SK-N-SH treated with all-trans-retinoic acid at 6 μM for 48 hours (cell line): ENCODE measurements around the gene CUBN.

Experiments used
- ATAC-seq: fragments of 200-7000 bp; cut with Tn5 transposase; 3 replicates; pipeline ENCODE4 v1.9.1; 2020; ENCODE audit warnings: mild to moderate bottlenecking, moderate library complexity
- ARNTL ChIP-seq: fragments of 450-650 bp; formaldehyde crosslinking; IDR thresholded peaks from 2 replicates; pipeline ENCODE4 v1.5.0; 2020; ENCODE audit warnings: low read depth, mild to moderate bottlenecking, moderate library complexity, borderline replicate concordance
- BACH2 ChIP-seq: fragments of 250-450 bp; sonication (Bioruptor Pico); IDR thresholded peaks from 2 replicates; pipeline ENCODE4 v1.9.0; 2021; ENCODE audit warnings: mild to moderate bottlenecking, borderline replicate concordance
- CSDC2 ChIP-seq: fragments of 250-450 bp; sonication (Bioruptor Pico); IDR thresholded peaks from 2 replicates; pipeline ENCODE4 v1.5.0; 2020; ENCODE audit warnings: mild to moderate bottlenecking, moderate library complexity
- ESRRG ChIP-seq: fragments of 250-450 bp; sonication (Bioruptor Pico); IDR thresholded peaks from 2 replicates; pipeline ENCODE4 v1.6.1; 2021; ENCODE audit warnings: mild to moderate bottlenecking
- GLIS3 ChIP-seq: fragments of 250-450 bp; sonication (Bioruptor Pico); IDR thresholded peaks from 2 replicates; pipeline ENCODE4 v1.5.0; 2020; ENCODE audit warnings: mild to moderate bottlenecking, moderate library complexity
- OSR1 ChIP-seq: fragments of 250-450 bp; sonication (Bioruptor Pico); IDR thresholded peaks from 2 replicates; pipeline ENCODE4 v1.8.0; 2022; ENCODE audit warnings: moderate library complexity, mild to moderate bottlenecking, inconsistent platforms
- PPARA ChIP-seq: fragments of 250-450 bp; sonication (Bioruptor Pico); IDR thresholded peaks from 2 replicates; pipeline ENCODE4 v1.5.0; 2020; ENCODE audit warnings: mild to moderate bottlenecking, borderline replicate concordance
- RARB ChIP-seq: fragments of 250-450 bp; sonication (Bioruptor Pico); IDR thresholded peaks from 2 replicates; pipeline ENCODE4 v1.8.0; 2021; ENCODE audit warnings: mild to moderate bottlenecking, moderate library complexity
- SNAI2 ChIP-seq: fragments of 250-450 bp; sonication (Bioruptor Pico); IDR thresholded peaks from 2 replicates; pipeline ENCODE4 v1.5.0; 2020; ENCODE audit warnings: mild to moderate bottlenecking, moderate library complexity
- TCF4 ChIP-seq: fragments of 250-450 bp; sonication (Bioruptor Pico); IDR thresholded peaks from 2 replicates; pipeline ENCODE4 v1.8.0; 2021; ENCODE audit warnings: mild to moderate bottlenecking, moderate library complexity, borderline replicate concordance
- TOX ChIP-seq: fragments of 250-450 bp; sonication (Bioruptor Pico); IDR thresholded peaks from 2 replicates; pipeline ENCODE4 v1.8.0; 2021; ENCODE audit warnings: mild to moderate bottlenecking, moderate library complexity, borderline replicate concordance
- ZC3H10 ChIP-seq: fragments of 250-450 bp; sonication (Bioruptor Pico); IDR thresholded peaks from 2 replicates; pipeline ENCODE4 v1.5.1; 2021; ENCODE audit warnings: mild to moderate bottlenecking, moderate library complexity
- ZFP3 ChIP-seq: fragments of 250-450 bp; sonication (Bioruptor Pico); IDR thresholded peaks from 2 replicates; pipeline ENCODE4 v1.5.0; 2020; ENCODE audit warnings: mild to moderate bottlenecking, moderate library complexity
- ZNF8 ChIP-seq: fragments of 450-650 bp; formaldehyde crosslinking; IDR thresholded peaks from 2 replicates; pipeline ENCODE4 v1.5.0; 2020; ENCODE audit warnings: mild to moderate bottlenecking, moderate library complexity
- TF ChIP-seq, protein P1 (sequence below): fragments of 250-450 bp; sonication (Bioruptor Pico); IDR thresholded peaks from 2 replicates; pipeline ENCODE4 v1.8.0; 2021; ENCODE audit warnings: low read depth, mild to moderate bottlenecking, moderate library complexity, borderline replicate concordance
- TF ChIP-seq, protein P2 (sequence below): fragments of 250-450 bp; sonication (Bioruptor Pico); IDR thresholded peaks from 2 replicates; pipeline ENCODE4 v1.5.1; 2020; ENCODE audit warnings: low read depth, mild to moderate bottlenecking, moderate library complexity
- TF ChIP-seq, protein P3 (sequence below): fragments of 250-450 bp; sonication (Bioruptor Pico); IDR thresholded peaks from 2 replicates; pipeline ENCODE4 v1.5.1; 2021; ENCODE audit warnings: mild to moderate bottlenecking, moderate library complexity

CUBN gene

DNA sequence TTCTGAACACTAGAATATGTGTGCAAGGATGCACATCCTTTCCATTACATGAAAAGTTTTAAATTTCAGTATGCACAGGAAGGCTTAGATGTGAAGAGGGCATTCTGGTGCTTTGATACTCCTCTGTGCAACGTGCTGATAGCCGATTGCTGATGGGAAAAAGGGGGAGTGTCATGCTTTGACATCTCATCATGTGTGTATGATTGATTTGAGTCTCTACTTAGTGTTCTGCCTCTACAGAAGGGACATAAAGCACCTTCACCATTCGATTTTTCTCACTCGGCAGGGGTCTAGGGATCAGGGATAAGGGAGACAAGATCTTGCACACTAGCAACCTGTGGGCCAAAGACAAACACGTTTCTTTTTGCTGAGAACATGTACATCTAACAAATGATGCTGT lies 197.7 kb downstream of the CUBN start:
- ATAC-seq = no peak
- TF ChIP-seq BACH2 (CRISPR knock-in tag) (no peak), SNAI2 (CRISPR knock-in tag) (no peak), OSR1 (CRISPR knock-in tag) (no peak), ESRRG (CRISPR knock-in tag) (no peak), PPARA (CRISPR knock-in tag) (no peak), RARB (CRISPR knock-in tag) (no peak), TOX (CRISPR knock-in tag) (no peak), ZNF8 (CRISPR knock-in tag) (no peak), CSDC2 (no peak), ARNTL (CRISPR knock-in tag) (no peak), ZFP3 (CRISPR knock-in tag) (no peak), GLIS3 (no peak), TCF4 (CRISPR knock-in tag) (no peak)
- TF ChIP-seq, protein P1, sequence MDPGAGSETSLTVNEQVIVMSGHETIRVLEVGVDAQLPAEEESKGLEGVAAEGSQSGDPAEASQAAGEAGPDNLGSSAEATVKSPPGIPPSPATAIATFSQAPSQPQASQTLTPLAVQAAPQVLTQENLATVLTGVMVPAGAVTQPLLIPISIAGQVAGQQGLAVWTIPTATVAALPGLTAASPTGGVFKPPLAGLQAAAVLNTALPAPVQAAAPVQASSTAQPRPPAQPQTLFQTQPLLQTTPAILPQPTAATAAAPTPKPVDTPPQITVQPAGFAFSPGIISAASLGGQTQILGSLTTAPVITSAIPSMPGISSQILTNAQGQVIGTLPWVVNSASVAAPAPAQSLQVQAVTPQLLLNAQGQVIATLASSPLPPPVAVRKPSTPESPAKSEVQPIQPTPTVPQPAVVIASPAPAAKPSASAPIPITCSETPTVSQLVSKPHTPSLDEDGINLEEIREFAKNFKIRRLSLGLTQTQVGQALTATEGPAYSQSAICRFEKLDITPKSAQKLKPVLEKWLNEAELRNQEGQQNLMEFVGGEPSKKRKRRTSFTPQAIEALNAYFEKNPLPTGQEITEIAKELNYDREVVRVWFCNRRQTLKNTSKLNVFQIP = no peak
- TF ChIP-seq, protein P2, sequence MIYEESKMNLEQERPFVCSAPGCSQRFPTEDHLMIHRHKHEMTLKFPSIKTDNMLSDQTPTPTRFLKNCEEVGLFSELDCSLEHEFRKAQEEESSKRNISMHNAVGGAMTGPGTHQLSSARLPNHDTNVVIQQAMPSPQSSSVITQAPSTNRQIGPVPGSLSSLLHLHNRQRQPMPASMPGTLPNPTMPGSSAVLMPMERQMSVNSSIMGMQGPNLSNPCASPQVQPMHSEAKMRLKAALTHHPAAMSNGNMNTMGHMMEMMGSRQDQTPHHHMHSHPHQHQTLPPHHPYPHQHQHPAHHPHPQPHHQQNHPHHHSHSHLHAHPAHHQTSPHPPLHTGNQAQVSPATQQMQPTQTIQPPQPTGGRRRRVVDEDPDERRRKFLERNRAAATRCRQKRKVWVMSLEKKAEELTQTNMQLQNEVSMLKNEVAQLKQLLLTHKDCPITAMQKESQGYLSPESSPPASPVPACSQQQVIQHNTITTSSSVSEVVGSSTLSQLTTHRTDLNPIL (CRISPR knock-in tag) = no peak
- TF ChIP-seq, protein P3, sequence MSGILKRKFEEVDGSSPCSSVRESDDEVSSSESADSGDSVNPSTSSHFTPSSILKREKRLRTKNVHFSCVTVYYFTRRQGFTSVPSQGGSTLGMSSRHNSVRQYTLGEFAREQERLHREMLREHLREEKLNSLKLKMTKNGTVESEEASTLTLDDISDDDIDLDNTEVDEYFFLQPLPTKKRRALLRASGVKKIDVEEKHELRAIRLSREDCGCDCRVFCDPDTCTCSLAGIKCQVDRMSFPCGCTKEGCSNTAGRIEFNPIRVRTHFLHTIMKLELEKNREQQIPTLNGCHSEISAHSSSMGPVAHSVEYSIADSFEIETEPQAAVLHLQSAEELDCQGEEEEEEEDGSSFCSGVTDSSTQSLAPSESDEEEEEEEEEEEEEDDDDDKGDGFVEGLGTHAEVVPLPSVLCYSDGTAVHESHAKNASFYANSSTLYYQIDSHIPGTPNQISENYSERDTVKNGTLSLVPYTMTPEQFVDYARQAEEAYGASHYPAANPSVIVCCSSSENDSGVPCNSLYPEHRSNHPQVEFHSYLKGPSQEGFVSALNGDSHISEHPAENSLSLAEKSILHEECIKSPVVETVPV (CRISPR knock-in tag) = no peak

DNA sequence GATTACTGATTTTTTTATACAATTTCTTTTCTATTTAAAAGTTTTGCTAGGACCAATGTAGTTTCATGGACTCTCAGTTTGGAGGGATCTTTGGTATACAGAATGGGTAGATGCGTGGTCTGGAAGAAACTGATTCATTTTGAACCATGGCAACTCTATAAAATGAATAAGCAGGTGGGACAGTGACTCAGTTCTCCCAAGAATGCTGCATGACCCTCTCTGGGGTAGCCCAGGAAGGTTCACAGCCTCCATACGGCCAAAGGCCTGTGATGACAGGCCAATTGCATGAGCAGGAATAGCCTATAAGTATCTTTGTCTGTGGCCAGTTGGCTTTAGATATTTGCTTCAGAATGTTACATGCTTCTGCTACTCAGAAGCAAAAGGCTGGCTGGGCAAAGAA lies 199.1 kb downstream of the CUBN start:
- TF ChIP-seq TCF4 (CRISPR knock-in tag) = no peak
- TF ChIP-seq CSDC2 = no peak
- TF ChIP-seq, protein P2 (CRISPR knock-in tag) = no peak
- TF ChIP-seq PPARA (CRISPR knock-in tag) = no peak
- no peak for TF ChIP-seq TOX (CRISPR knock-in tag)
- no peak for TF ChIP-seq ZC3H10 (CRISPR knock-in tag)
- no peak for TF ChIP-seq BACH2 (CRISPR knock-in tag)
- TF ChIP-seq ARNTL (CRISPR knock-in tag) = no peak
- no peak for ATAC-seq

DNA sequence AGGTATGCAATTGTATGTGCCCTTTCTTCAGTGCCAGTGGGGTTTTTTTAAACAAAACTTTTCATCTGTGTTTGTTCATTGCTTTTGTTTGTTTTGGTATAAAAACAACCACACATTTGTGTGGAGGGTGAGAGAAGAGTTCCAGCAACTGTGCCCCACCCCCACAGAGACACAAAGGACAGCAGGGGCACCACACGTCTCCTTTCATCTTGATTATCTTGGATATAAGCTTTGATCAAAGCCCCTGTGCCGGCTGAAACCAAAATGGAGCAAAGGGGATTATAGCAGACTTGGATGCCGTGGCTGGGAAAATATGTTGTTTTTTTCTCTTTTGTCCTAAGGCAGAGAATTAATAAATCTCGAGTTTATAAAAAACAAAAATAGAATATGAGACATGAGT lies 200.5 kb downstream of the CUBN start:
- no peak for TF ChIP-seq BACH2 (CRISPR knock-in tag)
- TF ChIP-seq, protein P3 (CRISPR knock-in tag) = no peak
- no peak for TF ChIP-seq OSR1 (CRISPR knock-in tag)
- no peak for ATAC-seq

DNA sequence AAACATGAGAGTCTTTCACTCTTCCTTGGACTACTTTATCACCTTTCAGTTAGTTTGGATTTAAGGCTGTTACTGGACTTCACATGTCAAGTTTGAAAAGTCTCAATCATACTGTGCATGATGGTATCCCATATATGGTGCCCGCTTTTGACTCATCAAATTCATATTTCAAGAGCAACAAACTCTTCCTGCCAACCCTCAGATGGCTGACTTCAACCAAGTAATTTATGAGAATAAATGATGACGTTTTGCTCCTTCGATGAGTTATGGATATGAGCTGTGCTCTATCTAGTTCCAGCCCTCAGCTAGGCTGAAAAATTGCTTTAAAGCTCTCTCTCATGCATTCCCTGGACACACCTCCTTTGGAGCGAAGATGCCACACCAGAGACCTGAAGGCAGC lies 202.1 kb downstream of the CUBN start:
- TF ChIP-seq, protein P2 (CRISPR knock-in tag) = no peak
- TF ChIP-seq ZFP3 (CRISPR knock-in tag) = no peak
- TF ChIP-seq, protein P1 = no peak
- TF ChIP-seq, all 23 proteins: peak for 0
- ATAC-seq = no peak
